Posterior vena cava (tissue), 2 donors: ENCODE data around the gene PATL2. TPM values are rescaled to one million over a fixed set of nuclear protein-coding genes. Genes with fewer than 3 reads are reported as not detected.
A peak's percentile ranks its signal among the peaks of the same experiment; 100 is the strongest.
"Not testable (repeated sequence)": the region's sequence is repeated elsewhere in the genome, so short reads cannot be mapped to it uniquely, and the experiment has no call there.

Source experiments
- DNase-seq: peaks from one replicate; pipeline ENCODE4 v3.0.0-alpha.2; 2020; ENCODE audit warnings: low spot score
- intact Hi-C, 2 donors: fragments of 100-400 bp; cut with DNase I; formaldehyde crosslinking; loops; one replicate each; pipeline versions ENCODE4 v1.14.1 to v1.14.2; 2022 to 2023
- total RNA-seq, 2 donors: library from RNA; stranded (reverse); fragmentation: NEBNext Ultra II Directional; extraction: Animal tissue kit (Norgen Biotek cat#: 25700); gene quantifications; one replicate each; pipeline ENCODE4 v1.2.1, GENCODE V29; 2021
- donor health status: DM: yes; HTN: yes; CAD: no.
- donor health status: DM: yes; HTN: yes; CAD: no.

PATL2 gene
- total RNA-seq, 2 donors from 2014 or later, result 1.0 to 2.2 TPM

DNA sequence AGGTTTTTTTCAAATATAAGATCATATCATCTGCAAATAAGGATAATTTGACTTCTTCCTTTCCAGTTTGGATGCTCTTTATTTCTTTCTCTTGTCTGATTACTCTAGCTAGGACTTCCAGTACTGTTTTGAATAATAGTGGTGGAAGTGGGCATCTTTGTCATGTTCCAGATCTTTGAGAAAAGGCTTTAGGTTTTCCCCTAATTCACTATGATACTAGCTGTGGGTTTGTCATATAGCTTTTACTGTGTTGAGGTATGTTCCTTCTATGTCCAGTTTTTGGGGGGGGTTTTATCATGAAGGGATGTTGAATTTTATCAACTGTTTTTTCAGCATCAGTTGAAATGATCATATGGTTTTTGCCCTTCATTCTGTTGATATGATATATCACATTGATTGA is 10.4 kb downstream of the PATL2 start:
- DNase-seq, intact Hi-C loops: not testable (repeated sequence)

DNA sequence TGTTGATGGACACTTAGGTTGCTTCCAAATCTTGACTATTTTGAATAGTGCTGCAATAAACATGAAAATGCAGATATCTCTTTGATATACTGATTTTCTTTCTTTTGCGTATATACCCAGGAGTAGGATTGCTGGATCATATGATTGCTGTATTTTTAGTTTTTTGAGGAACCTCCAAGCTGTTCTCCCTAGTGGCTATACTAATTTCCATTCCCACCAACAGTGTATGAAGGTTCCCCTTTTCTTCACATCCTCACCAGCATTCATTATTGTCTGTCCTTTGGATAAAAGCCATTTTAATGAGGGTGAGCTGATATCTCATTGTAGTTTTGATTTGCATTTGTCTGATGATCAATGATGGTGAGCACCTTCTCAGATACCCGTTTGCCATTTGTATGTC is 12.5 kb downstream of the PATL2 start:
- intact Hi-C loops, result no loop called here
- DNase-seq, result no peak

DNA sequence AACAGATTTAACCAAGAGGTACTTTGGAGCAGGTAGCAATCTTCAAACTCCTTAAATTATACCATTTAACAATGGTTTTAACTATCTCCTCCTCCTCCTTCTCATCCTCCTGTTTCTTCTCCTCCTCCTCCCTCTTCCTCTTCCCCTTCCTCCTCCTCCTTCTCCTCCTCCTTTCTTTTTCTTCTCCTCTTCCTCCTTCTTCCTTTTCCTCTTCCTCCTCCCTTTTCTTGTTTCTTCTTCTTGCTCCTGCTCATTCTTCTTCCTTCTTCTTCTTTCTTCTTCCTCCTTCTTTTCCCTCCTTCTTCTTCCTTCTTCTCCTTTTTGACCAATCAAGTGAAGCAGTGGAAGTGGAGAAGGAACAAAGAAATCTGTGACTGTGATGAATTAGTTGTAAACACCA is 14.1 kb downstream of the PATL2 start:
- intact Hi-C loops, result no loop called here
- no peak for DNase-seq

DNA sequence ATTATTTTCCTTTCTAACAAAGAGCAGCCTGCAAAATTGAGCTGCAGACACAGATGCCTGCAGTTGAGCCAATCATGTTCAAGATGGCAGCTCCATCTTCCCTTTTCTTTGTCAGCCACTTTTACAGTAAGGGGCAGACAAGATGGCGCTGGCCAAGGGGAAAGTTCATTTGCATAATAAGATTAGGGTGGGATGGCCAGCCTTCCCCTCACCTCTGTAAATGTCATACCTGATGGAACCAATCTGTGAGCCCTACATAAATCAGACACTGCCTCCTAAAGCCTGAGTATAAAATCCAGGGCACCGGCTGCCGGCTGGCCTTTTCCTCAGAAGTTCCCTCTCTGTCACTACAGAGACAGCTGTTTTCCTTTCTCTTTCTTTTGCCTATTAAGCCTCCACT is 15.8 kb downstream of the PATL2 start:
- intact Hi-C loops, result no loop called here
- no peak for DNase-seq

DNA sequence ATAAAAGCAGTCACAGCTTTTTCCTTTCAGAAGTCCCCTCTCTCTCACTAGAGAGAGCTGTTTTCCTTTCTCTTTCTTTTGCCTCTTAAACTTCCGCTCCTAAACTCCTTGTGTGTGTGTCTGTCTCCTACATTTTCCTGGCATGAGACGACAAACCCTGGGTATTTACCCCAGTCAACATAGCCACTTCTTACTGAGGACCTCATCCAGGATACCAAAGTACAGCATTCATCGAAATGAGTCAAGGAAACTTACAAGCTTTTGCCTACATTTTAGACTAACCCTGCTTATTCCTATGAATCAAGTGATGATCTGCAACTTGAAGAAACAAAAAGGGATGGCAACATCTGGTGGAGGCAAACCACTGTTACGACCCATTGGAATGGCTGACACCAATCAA is 16.7 kb downstream of the PATL2 start:
- no peak for DNase-seq
- intact Hi-C loops, result no loop called here

DNA sequence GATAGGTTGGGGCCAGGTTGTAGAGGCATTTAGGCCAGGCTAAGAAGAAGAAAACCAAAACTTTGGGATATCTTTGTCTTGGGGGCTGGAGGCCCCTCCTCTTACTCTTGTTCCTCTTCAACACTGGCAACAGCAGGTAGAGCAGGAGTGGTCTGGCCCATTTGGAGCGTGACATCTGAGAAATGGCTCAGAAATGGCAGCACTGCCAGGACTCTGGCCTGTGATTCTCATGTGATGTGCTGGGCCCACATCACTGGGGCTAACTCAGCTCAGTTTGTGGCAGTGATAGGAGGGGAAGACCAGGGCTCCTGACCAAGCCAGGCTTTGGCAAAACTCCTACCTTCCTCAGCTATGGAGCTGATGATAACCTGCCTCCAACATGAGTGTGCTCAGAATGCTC is 18.5 kb downstream of the PATL2 start:
- no peak for DNase-seq
- intact Hi-C loops, result no loop called here

DNA sequence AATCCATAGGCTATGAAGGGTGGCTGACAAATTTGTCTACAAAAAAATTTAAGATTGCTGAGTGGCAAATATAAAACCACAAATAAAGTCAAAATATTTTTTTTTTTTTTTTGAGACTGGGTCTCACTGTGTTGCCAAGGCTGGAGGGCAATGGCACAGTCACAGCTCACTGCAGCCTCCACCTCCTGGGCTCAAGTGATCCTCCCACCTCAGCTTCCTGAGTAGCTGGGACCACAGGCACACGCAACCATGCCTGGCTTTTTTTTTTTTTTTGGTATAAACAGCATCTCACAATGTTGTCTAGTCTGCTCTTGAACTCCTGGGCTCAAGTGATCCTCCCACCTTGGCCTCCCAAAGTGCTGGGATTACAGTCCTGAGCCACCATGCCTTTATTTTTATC is 20.9 kb downstream of the PATL2 start:
- intact Hi-C loops, DNase-seq: not testable (repeated sequence)

DNA sequence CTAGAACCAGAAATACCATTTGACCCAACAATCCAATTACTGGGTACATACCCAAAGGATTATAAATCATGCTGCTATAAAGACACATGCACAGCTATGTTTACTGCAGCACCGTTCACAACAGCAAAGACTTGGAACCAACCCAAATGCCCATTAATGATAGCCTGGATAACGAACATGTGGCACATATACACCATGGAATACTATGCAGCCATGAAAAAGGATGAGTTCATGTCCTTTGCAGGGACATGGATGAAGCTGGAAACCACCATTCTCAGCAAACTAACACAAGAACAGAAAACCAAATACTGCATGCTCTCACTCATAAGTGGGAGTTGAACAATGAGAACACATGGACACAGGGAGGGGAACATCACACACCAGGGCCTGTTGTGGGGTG is 21.8 kb downstream of the PATL2 start:
- not testable (repeated sequence) for DNase-seq

DNA sequence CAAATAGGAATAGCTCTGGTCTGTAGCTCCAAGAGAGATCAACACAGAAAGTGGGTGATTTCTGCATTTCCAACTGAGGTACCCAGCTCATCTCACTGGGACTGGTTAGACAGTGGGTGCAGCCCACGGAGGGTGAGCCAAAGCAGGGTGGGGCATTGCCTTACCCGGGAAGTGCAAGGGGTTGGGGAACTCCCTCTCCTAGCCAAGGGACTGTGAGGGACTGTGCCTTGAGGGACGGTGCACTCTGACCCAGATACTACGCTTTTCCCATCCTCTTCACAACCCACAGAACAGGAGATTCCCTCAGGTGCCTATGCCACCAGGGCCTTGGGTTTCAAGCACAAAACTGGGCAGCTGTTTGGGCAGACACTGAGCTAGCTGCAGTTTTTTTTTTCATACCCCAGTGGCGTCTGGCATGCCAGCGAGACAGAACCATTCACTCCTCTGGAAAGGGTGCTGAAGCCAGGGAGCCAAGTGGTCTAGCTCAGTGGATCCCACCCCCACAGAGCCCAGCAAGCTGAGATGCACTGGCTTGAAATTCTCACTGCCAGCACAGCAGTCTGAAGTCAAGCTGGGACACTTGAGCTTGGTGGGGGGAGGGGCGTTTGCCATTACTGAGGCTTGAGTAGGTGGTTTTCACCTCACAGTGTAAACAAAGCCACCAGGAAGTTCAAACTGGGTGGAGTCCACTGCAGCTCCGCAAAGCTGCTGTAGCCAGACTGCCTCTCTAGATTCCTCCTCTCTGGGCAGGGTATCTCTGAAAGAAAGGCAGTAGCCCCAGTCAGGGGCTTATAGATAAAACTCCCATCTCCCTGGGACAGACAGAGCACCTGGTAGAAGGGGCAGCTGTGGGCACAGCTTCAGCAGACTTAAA is 28.1 kb downstream of the PATL2 start:
- DNase-seq, result peak; percentile 84
- intact Hi-C loops, result not testable (repeated sequence)

More for the DNA sequence above, 21.8 kb downstream of the PATL2 start:
- intact Hi-C loops, result not testable (repeated sequence)

DNA sequence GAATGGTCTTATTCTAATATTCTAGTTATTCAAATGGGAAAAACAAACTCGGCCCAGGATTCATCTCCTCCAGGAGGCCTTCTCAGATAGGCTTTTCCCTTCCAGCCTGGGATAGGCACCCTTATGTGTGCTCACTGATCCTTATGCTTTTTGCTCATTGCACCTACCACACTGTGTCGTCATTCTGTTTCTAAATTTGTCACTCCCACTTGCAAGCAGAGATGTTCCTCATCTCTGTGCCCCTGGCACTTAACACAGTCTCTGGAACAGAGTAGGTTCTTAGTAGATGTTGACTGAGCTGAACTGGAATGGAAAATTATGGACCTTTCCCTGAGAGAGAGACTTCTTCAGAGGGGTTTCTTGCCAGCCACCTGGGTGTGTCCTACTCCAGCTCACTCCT is 28.9 kb downstream of the PATL2 start:
- DNase-seq, result no peak
- intact Hi-C loops, result no loop called here

DNA sequence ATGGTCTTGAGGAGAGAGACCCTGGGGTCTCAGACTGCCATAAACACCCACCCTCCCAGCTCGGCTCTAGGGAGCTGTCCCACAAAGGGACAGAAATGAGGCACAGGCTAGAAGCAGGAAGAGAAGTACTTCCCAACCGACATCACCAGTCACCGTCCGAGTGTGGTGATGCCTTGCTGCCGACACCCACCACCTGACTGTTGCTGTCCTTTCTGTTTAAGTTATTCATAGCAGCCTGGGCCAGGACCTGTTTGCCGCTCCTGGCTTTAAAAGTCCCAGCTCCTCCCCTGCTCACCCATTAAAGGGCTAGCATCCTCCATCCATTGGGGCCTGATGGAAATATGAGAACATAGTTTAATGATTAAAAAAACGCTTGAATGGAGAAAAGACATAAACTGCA is 34.4 kb downstream of the PATL2 start:
- no peak for DNase-seq
- intact Hi-C loops, result no loop called here

DNA sequence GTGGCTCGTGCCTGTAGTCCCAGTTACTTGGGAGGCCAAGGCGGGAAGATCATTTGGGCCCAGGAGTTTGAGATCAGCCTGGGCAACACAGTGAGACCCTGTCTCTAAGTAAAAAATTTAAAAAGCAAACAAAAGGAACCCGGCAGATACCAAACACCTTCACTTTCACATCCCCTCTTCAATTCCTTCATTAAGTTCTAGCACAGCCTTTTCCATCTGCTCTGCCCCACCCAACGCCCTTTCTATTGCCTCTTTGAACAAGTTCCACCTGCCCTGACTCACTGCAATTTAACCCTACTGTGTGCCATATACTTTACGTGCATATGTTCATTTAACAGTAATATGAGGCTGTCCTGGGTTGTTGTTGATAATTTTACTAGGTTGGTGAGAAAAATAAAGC is 35.2 kb downstream of the PATL2 start:
- DNase-seq, result no peak
- intact Hi-C loops, result no loop called here

DNA sequence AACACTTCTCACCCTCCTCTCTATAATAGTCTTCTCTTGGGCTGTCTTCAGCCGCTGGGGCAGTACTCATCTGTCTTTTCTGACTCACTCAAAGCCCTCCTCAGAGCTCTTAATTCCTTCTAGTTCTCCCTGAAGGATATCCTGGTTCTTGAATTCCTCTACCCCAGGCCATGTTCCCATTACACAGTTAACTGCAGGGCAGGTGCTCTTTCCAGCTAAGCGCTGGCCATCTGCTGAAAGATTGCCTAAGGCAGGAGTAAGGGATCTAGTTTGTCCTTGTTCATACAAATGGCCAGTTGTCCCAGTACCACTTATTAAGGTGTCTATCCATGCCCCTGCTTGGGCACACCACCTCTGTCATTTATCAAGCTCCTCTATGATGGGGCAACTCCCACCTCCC is 37.5 kb downstream of the PATL2 start:
- DNase-seq, result no peak

DNA sequence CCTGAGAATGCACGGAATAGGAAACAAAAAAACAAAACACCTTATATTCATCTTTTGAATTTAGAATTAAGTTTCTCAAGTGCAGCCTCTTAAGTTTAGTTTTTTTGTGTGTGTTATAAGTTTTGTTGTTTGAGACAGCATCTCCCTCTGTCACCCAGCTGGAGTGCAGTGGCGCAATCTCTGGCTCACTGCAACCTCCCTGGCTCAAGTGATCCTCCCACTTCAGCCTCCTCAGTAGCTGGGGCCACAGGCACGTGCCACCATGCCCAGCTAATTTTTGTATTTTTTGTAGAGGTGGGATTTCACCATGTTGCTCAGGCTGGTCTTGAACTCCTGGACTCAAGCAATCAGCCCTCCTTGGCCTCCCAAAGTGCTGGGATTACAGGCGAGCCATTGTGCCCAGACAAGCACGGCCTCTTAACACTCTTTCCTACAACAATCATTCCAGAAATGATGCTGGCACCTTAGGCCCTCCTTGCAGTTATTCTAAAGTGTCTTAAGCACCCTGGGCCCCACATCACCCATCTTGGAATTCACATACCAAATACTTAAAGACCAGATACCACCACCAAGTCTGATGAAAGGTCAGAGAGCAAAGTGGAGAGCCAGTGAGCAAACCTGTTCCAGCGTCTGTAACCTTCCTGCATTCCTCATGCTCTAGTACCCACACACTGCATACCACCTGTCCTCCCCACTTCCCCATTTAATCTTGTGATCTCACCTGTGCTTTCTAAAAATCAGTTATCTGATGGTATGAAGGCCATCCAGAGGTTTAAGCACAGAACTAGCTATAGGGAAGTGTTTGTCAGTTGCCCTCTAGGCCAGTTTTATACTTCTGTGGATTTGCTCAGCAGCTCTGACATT is 40.8 kb downstream of the PATL2 start:
- intact Hi-C loops, result no loop called here
- DNase-seq, result no peak

More for the DNA sequence above, 37.5 kb downstream of the PATL2 start:
- intact Hi-C loops, result no loop called here

DNA sequence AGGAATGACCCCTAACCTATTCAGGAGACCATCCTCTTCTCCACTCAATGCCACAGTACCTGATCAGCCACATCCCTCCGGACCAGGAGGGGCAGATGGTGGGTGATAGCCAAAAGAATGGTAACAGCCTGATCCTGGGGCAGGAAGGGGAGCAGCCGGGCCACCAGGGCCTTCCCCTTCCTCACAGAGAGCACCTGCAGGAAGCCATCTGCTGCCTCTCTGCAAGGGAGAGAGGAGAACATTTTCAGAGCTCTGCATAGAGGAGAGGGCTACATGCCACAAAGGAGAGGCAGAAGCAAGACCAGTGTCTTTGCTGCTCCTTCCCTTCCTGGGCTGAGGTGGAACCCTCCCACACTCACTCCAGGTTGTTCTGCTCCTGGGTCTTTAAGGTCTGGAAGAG is 42.2 kb downstream of the PATL2 start:
- intact Hi-C loops, result loop anchor here in 1 of 2 donors (5.0 kb wide), 1 partner anchor 78 kb away; no protein-coding TSS in a partner anchor

DNA sequence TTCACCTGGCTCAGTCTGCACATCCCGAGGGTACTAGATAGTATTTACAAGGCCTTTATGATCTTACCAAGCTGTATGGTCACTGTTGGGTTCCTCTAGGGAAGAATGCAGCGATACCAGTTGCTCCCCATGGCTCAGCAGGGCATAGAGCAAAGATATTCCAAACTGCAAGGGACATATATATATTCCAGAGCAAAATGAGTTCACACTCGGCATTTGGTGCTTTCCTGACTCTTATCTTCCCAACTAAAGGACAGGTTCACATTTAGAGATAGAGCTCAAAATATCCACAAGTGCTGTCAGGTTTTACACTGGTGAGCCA is 44.1 kb downstream of the PATL2 start:
- intact Hi-C loops, result loop anchor here in 1 of 2 donors (5.0 kb wide), 1 partner anchor 80 kb away; no protein-coding TSS in a partner anchor
- DNase-seq, result no peak

More for the DNA sequence above, 42.2 kb downstream of the PATL2 start:
- DNase-seq, result no peak

DNA sequence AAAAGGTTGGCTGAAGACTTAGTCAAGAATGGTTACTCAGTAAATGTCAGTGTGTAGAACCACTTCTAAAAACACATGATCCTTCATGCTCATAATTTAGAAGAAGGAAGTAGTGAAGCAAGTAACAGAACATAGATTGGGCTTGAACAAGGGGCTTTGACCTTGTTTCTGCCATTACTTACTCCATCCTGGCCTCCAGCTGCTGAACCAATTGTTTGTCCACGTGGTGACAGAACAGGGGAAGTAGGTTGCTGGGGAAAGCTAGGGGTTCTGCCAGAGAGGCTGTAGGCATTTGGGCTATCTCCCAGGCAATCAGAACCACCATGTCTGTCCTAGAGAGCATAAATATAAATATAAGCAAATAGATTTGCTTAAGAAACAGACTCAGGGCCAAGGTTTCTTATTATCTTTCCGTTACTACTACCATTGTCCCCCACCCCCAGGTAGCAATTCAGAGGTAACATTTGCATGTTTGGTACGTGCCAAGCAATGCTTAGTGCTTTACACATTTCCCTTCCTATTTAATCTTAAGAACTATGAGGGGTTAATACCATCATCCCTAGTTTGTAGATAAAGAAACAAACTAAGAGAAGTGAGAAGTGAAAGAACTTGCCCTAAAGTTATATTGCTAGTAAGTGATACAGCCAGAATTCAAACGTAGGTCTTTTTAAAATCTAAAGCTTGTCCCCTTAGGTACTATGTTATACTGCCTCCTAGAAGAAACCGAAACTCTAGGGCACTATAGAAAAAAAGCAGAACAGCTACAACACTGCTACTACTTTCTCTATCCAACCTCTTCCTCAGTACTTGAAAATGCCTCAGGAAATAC is 44.7 kb downstream of the PATL2 start:
- intact Hi-C loops, result loop anchor here in 1 of 2 donors (5.0 kb wide), 1 partner anchor 81 kb away; no protein-coding TSS in a partner anchor
- DNase-seq, result no peak

DNA sequence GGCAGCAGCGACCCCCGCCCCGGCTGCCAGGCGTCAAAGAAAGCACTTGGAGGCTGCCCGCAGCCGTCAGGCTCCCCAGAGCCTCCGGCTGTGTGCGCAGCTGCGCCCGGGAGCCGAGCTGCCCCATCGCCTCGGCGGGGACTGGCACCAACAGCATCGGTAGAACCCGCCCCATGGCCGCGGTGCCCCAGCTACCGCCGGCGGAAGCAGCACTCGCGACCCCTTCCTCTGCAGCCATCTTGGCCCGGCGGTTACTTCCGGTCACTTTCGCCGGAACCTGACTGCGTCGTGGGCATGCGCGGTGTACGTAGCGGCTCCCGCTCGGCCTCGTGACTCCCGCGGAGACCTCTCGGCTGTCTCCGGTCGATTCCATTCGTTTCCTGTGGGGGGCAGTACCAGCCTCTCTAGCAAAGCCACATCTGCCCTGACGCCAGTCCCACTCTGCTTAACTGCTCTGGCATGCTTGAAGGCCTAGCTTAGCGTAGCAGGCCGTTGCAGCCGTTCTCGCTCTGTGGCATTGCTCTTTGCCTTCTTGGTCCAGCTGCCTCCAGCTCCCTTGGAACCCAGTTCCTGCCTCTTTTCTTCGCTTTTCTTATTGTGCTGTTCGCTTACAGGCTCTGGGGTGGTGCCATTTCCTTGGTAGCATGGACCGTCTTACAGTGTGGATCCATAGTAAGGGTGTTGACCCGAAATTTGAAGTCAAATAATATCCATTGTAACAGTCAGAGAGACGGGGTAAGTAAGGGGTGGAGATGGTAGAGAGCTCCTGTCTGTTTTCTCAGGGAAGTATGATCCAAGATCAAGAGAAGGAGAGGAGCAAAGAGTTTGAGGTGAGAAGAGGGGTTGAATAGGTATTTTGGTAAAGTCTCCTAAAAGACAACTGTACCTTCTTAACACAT is 47.5 kb downstream of the PATL2 start, which contains the start of gene SPG11:
Gene SPG11, minus strand, starts transcription at position 253 of the 899 bp plus-strand sequence. Its CDS starts 15 bp downstream, at position 238.
- intact Hi-C loops, result loop anchor here (5.0 kb wide), 1 partner anchor 74 kb away; the partner anchor contains the start of gene TRIM69 (in 2 of the 2)

More for the DNA sequence above, 47.5 kb downstream of the PATL2 start, which contains the start of gene SPG11:
- DNase-seq, result peak; percentile 100
